IMR-90 (cell line): ENCODE measurements around the gene TPST1. TPM values are rescaled to one million over a fixed set of nuclear protein-coding genes. Genes with fewer than 3 reads are reported as not detected.

Experiments
- ATAC-seq: fragments of 200-7000 bp; cut with Tn5 transposase; 2 replicates; pipeline ENCODE4 v1.9.1; 2020; ENCODE audit warnings: low read depth, mild to moderate bottlenecking, moderate library complexity
- BruUV-seq: library from RNA; stranded (reverse); fragments of 400-500 nt; replicated peaks from 2 replicates; lab custom pipeline; 2021; lab: Mats Ljungman, UMichigan
- CTCF ChIA-PET: fragments of 300-600 bp; formaldehyde crosslinking; extraction: SDS; loops from one replicate; lab custom pipeline; 2021; ENCODE audit warnings: antibody characterized with exemption; lab: Yijun Ruan, JAX
- POLR2A ChIA-PET: fragments of 300-600 bp; sonication (Branson Sonifier 250); formaldehyde crosslinking; loops from one replicate; lab custom pipeline; 2022; ENCODE audit warnings: antibody characterized with exemption; ENCODE audit not compliant: unreplicated experiment; lab: Charles Lee
- DNase-seq: peaks from one replicate; pipeline ENCODE4 v3.0.0; 2013
- H2AFZ ChIP-seq: replicated peaks from 2 replicates; pipeline ENCODE3; 2013; ENCODE audit warnings: low read length, mild to moderate bottlenecking; ENCODE audit not compliant: poor library complexity
- H2AK5ac ChIP-seq: 2 replicates; pipeline ENCODE4 v1.6.1; 2013; ENCODE audit warnings: low read depth, low read length, inconsistent platforms
- H2AK9ac ChIP-seq: replicated peaks from 2 replicates; pipeline ENCODE3; 2013; ENCODE audit warnings: mild to moderate bottlenecking, low read depth, low read length, moderate library complexity; ENCODE audit not compliant: poor library complexity
- H2BK120ac ChIP-seq: 2 replicates; pipeline ENCODE4 v1.6.1; 2013; ENCODE audit warnings: low read depth, low read length, inconsistent platforms
- H2BK15ac ChIP-seq: 3 replicates; pipeline ENCODE4 v1.6.1; 2013; ENCODE audit warnings: low read depth, low read length, inconsistent platforms
- H2BK20ac ChIP-seq: 2 replicates; pipeline ENCODE4 v1.6.1; 2013; ENCODE audit warnings: low read depth, mild to moderate bottlenecking, inconsistent platforms, low read length, moderate library complexity
- H2BK5ac ChIP-seq: 2 replicates; pipeline ENCODE4 v1.6.1; 2013; ENCODE audit warnings: mild to moderate bottlenecking, low read depth, low read length, inconsistent platforms; ENCODE audit not compliant: poor library complexity, severe bottlenecking
- H3K14ac ChIP-seq: replicated peaks from 2 replicates; pipeline ENCODE4 v1.6.1; 2013; ENCODE audit warnings: low read depth, low read length, inconsistent platforms
- H3K18ac ChIP-seq: 2 replicates; pipeline ENCODE4 v1.6.1; 2013; ENCODE audit warnings: low read depth, low read length, control low read depth
- H3K23ac ChIP-seq: 2 replicates; pipeline ENCODE4 v1.6.1; 2013; ENCODE audit warnings: low read depth, low read length, inconsistent platforms
- H3K27ac ChIP-seq: 2 replicates; pipeline ENCODE4 v1.5.1; 2013; ENCODE audit warnings: mild to moderate bottlenecking, control low read depth, low read length; ENCODE audit not compliant: insufficient read depth
- H3K27me3 ChIP-seq: 2 replicates; pipeline ENCODE4 v1.6.1; 2013; ENCODE audit warnings: low read length; ENCODE audit not compliant: control insufficient read depth, insufficient read depth
- H3K36me3 ChIP-seq: 2 replicates; pipeline ENCODE4 v1.6.1; 2013; ENCODE audit warnings: low read length, mixed read lengths; ENCODE audit not compliant: control insufficient read depth, insufficient read depth
- H3K4ac ChIP-seq: 2 replicates; pipeline ENCODE4 v1.6.1; 2013; ENCODE audit warnings: low read depth, low read length, inconsistent platforms
- H3K4me1 ChIP-seq: 2 replicates; pipeline ENCODE4 v1.6.1; 2013; ENCODE audit warnings: low read length, mixed read lengths; ENCODE audit not compliant: control insufficient read depth, insufficient read depth
- H3K4me2 ChIP-seq: 2 replicates; pipeline ENCODE4 v1.6.1; 2013; ENCODE audit warnings: low read depth, mild to moderate bottlenecking, control low read depth, low read length, moderate library complexity
- H3K4me3 ChIP-seq: 2 replicates; pipeline ENCODE4 v1.5.1; 2013; ENCODE audit warnings: low read depth, mild to moderate bottlenecking, control low read depth, low read length, moderate library complexity; ENCODE audit not compliant: insufficient read depth
- H3K56ac ChIP-seq: 2 replicates; pipeline ENCODE4 v1.6.1; 2013; ENCODE audit warnings: low read length, inconsistent platforms; ENCODE audit not compliant: insufficient read depth; ENCODE audit errors: extremely low read depth
- H3K79me1 ChIP-seq, 2 experiments: 2 replicates each; pipeline ENCODE4 v1.6.1; 2013; ENCODE audit warnings: low read length in 2 of 2, inconsistent platforms in 1 of 2, low read depth in 1 of 2
- H3K9ac ChIP-seq: 2 replicates; pipeline ENCODE4 v1.6.1; 2013; ENCODE audit warnings: low read depth, low read length, control low read depth
- H3K9me1 ChIP-seq: 2 replicates; pipeline ENCODE4 v1.6.1; 2013; ENCODE audit warnings: low read length, inconsistent platforms; ENCODE audit not compliant: insufficient read depth
- H3K9me3 ChIP-seq: 2 replicates; pipeline ENCODE4 v1.6.1; 2013; ENCODE audit warnings: low read length; ENCODE audit not compliant: control insufficient read depth, insufficient read depth
- H4K20me1 ChIP-seq: 2 replicates; pipeline ENCODE4 v1.6.1; 2013; ENCODE audit warnings: low read length, inconsistent platforms; ENCODE audit not compliant: insufficient read depth
- H4K5ac ChIP-seq: 2 replicates; pipeline ENCODE4 v1.6.1; 2013; ENCODE audit warnings: mild to moderate bottlenecking, low read depth, low read length, control low read depth
- H4K8ac ChIP-seq, 2 experiments: 2 replicates each; pipeline ENCODE4 v1.6.1; 2013; ENCODE audit warnings: low read depth in 2 of 2, low read length in 2 of 2, control low read depth in 1 of 2, inconsistent platforms in 1 of 2
- H4K91ac ChIP-seq: 2 replicates; pipeline ENCODE4 v1.6.1; 2013; ENCODE audit warnings: low read depth, low read length, inconsistent platforms; ENCODE audit not compliant: insufficient read depth
- CHD1 ChIP-seq: IDR thresholded peaks from 2 replicates; pipeline ENCODE4 v1.6.1; 2012; ENCODE audit warnings: low read depth, low read length, improper control_type of control experiment
- FOS ChIP-seq: fragments of 150-350 bp; IDR thresholded peaks from 2 replicates; pipeline ENCODE4 v1.6.1; 2016; ENCODE audit warnings: low read depth, low read length
- MAFK ChIP-seq: IDR thresholded peaks from 2 replicates; pipeline ENCODE4 v1.6.1; 2012; ENCODE audit warnings: low read depth, low read length, improper control_type of control experiment
- MAZ ChIP-seq: IDR thresholded peaks from 2 replicates; pipeline ENCODE4 v1.6.1; 2012; ENCODE audit warnings: low read depth, mild to moderate bottlenecking, low read length, improper control_type of control experiment, moderate library complexity, borderline replicate concordance
- NFE2L2 ChIP-seq: fragments of 150-350 bp; IDR thresholded peaks from 2 replicates; pipeline ENCODE4 v1.6.1; 2016; ENCODE audit warnings: low read depth, mild to moderate bottlenecking, low read length
- POLR2A ChIP-seq: IDR thresholded peaks from 2 replicates; pipeline ENCODE4 v1.6.1; 2012; ENCODE audit warnings: mild to moderate bottlenecking, low read depth, low read length
- SMC3 ChIP-seq: fragments of 150-350 bp; IDR thresholded peaks from 2 replicates; pipeline ENCODE4 v1.6.1; 2016; ENCODE audit warnings: low read depth, mild to moderate bottlenecking, antibody characterized with exemption, low read length, moderate library complexity
- USF2 ChIP-seq: fragments of 150-350 bp; IDR thresholded peaks from 2 replicates; pipeline ENCODE4 v1.6.1; 2017; ENCODE audit warnings: mild to moderate bottlenecking, antibody characterized with exemption, low read length, low read depth
- WGBS, 2 experiments: methylation state at CpG; one replicate each; pipeline versions ENCODE4 v1.1.5 to v1.1.7; 2013; ENCODE audit warnings: missing lambda C conversion rate in 2 of 2; ENCODE audit not compliant: insufficient read length in 1 of 2; ENCODE audit errors: extremely low coverage in 2 of 2; 5-methylcytosine and 5-hydroxymethylcytosine counted together
- dilution Hi-C: fragments of 300-500 bp; cut with HindIII; formaldehyde crosslinking; loops from one replicate; pipeline ENCODE4 v1.14.3; 2018; ENCODE audit warnings: low sequenced_read_pairs; ENCODE audit not compliant: unreplicated experiment
- in situ Hi-C: fragments of 300-500 bp; cut with MboI; formaldehyde crosslinking; loops from 3 replicates; pipeline ENCODE4 v1.14.3; 2019; ENCODE audit warnings: low sequenced_read_pairs, inconsistent platforms, mixed read lengths
- intact Hi-C: fragments of 100-400 bp; cut with micrococcal nuclease; formaldehyde crosslinking; loops from 2 replicates; pipeline ENCODE4 v1.10.0; 2022
- polyA plus RNA-seq, 3 experiments: library from polyadenylated mRNA; depleted of rRNA; stranded (reverse); fragments of >200 nt; gene quantifications; 2 replicates each; pipeline ENCODE4 v1.2.3, GENCODE V29; 2012; ENCODE audit warnings: low replicate concordance in 1 of 3
- total RNA-seq: library from RNA; depleted of rRNA; stranded (reverse); fragments of >200 nt; gene quantifications from 2 replicates; pipeline ENCODE4 v1.2.3, GENCODE V29; 2012
- TF ChIP-seq, protein P1 (sequence below): conservative IDR thresholded peaks from 2 replicates; pipeline ENCODE4 v1.5.1; 2012; ENCODE audit warnings: mild to moderate bottlenecking, low read depth, low read length, improper control_type of control experiment

The TPST1 gene
- total and polyA plus RNA-seq, 2 of the 4 experiments (the other 2 are of a cell fraction): 37.7 to 58.6 TPM

- TF ChIP-seq, protein P1, sequence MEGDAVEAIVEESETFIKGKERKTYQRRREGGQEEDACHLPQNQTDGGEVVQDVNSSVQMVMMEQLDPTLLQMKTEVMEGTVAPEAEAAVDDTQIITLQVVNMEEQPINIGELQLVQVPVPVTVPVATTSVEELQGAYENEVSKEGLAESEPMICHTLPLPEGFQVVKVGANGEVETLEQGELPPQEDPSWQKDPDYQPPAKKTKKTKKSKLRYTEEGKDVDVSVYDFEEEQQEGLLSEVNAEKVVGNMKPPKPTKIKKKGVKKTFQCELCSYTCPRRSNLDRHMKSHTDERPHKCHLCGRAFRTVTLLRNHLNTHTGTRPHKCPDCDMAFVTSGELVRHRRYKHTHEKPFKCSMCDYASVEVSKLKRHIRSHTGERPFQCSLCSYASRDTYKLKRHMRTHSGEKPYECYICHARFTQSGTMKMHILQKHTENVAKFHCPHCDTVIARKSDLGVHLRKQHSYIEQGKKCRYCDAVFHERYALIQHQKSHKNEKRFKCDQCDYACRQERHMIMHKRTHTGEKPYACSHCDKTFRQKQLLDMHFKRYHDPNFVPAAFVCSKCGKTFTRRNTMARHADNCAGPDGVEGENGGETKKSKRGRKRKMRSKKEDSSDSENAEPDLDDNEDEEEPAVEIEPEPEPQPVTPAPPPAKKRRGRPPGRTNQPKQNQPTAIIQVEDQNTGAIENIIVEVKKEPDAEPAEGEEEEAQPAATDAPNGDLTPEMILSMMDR: no peak
These were observed 1.2 kb downstream of the TPST1 start (continued) for GRCh38 chr7:66206119-66206933.

DNA sequence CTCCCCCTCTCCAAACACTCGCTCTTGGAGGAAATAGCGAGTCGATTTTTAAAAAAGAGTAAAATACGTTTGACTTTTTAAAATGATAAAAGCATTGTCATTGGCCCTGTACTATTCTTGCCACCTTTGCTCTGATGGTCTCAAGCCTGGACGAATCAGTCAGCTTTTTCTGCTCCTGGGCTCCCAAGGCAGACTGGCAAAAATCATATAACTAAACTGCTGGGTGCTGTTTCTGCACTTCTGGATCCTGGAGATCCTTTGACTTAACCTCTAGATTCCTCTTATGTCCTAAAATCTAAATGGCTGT is 1.8 kb downstream of the TPST1 start:
- Histone ChIP-seq H3K9me1 (peaks cover 10% of the 10 kb centered on the region), H3K56ac (no peak overlapping the region), H3K4me1 (peaks cover 9% of the 10 kb centered on the region), H3K27ac (no peak overlapping the region), H2BK15ac (no peak overlapping the region), H3K14ac (peak overlapping the region; percentile 22; the same call in 1 of the 2 replicates), H2AFZ (no peak overlapping the region), H3K27me3 (0 out of 2 replicates have a peak, but pooled peaks cover 2% of the 10 kb centered on the region), H4K20me1 (peaks cover 13% of the 10 kb centered on the region; the same call in 1 of the 2 replicates), H3K4ac (peak overlapping the region; percentile 46), H3K79me1 (peaks cover 29 to 53% of the 10 kb centered on the region in 2 experiments), H3K9me3 (no peaks in the 10 kb centered on the region), H4K8ac (peak overlapping the region in 1 of 2 experiments; percentile 11; a peak in 1 of 4 replicates), H2BK5ac (no peak overlapping the region), H2AK5ac (no peak overlapping the region; the same call in 1 of the 2 replicates), H4K5ac (no peak overlapping the region), H3K18ac (no peak overlapping the region), H3K4me3 (peak overlapping the region; percentile 77), H2AK9ac (no peak overlapping the region), H3K36me3 (peaks cover 11% of the 10 kb centered on the region; the same call in 1 of the 2 replicates), H3K23ac (peak overlapping the region; percentile 99; the same call in 1 of the 2 replicates), H2BK120ac (no peak overlapping the region), H3K9ac (peak overlapping the region; percentile 92), H2BK20ac (no peak overlapping the region), H4K91ac (no peak overlapping the region), H3K4me2 (peak overlapping the region; percentile 100)
- WGBS, 2 experiments: 63% methylated on average over 1 of the region's 5 CpGs; no CpG with 5 or more reads in 1 of the 2 experiments
- no TSS peak for BruUV-seq
- intact Hi-C loops: loop anchor here (5.0 to 10.0 kb wide), 3 partner anchors 60 to 125 kb away; no protein-coding TSS in a partner anchor
- DNase-seq (no peak), ATAC-seq (no peak)
- CTCF ChIA-PET: no interaction called here
- dilution Hi-C loops: no loop called here
- in situ Hi-C loops: no loop called here
- POLR2A ChIA-PET: interaction anchor here (0.6 kb wide), 1 partner anchor 422 kb away, joined by 3 read pairs; the partner anchor contains the start of gene KCTD7
- TF ChIP-seq POLR2A: no peak
- TF ChIP-seq MAZ: no peak
- TF ChIP-seq MAFK: no peak
- no peak for TF ChIP-seq USF2
- no peak for TF ChIP-seq CHD1
- no peak for TF ChIP-seq SMC3
- TF ChIP-seq NFE2L2: no peak
- no peak for TF ChIP-seq FOS
- TF ChIP-seq, protein P1: no peak
